Measurements from ENCODE around the gene STRAP. TPM values are rescaled to one million over a fixed set of nuclear protein-coding genes. Genes with fewer than 3 reads are reported as not detected.
"Not testable (repeated sequence)": the region's sequence is repeated elsewhere in the genome, so short reads cannot be mapped to it uniquely, and the experiment has no call there.

The STRAP gene
- total RNA-seq, 2 donors from 2014 or later = 98.1 to 108 TPM

DNA sequence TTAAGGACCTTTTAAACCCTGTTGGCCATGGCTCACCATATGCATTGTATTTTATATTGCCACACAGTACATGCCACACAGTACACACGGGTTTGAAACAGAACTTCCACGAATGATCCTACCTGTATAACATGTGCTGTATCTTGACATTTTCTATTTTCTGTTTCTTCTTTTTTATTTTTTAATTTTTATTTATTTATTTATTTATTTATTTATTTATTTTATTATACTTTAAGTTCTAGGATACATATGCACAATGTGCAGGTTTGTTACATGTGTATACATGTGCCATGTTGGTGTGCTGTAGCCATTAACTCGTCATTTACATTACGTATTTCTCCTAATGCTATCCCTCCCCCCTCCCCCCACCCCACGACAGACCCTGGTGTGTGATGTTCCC, 61.3 kb downstream of the STRAP start:
- H3K27ac Mint-ChIP-seq; H3K4me3 Mint-ChIP-seq; ATAC-seq; H3K4me1 Mint-ChIP-seq; H3K36me3 Mint-ChIP-seq (ENCODE audit: low read depth); DNase-seq; H3K27me3 Mint-ChIP-seq; H3K9me3 ChIP-seq (ENCODE audit: control insufficient read depth, low read length, poor library complexity, severe bottlenecking): not testable (repeated sequence)

DNA sequence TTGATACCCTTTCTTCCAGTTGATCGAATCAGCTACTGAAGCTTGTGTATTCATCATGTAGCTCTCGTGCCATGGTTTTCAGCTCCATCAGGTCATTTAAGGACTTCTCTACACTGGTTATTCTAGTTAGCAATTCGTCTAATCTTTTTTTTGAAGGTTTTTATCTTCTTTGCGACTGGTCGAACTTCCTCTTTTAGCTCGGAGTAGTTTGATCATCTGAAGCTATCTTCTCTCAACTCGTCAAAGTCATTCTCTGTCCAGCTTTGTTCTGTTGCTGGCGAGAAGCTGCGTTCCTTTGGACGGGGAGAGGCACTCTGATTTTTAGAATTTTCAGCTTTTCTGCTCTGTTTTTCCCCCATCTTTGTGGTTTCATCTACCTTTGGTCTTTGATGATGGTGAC, 66.3 kb downstream of the STRAP start:
- not testable (repeated sequence) for H3K4me1 Mint-ChIP-seq

More for the DNA sequence above, 66.3 kb downstream of the STRAP start:
- not testable (repeated sequence) for H3K27me3 Mint-ChIP-seq; H3K9me3 ChIP-seq (ENCODE audit: control insufficient read depth, low read length, poor library complexity, severe bottlenecking); H3K36me3 Mint-ChIP-seq (ENCODE audit: low read depth); ATAC-seq; DNase-seq; H3K27ac Mint-ChIP-seq; H3K4me3 Mint-ChIP-seq

Other genes starting within 250 kb of the STRAP start
- 1 to 10 TPM; 1.5 to 2.4 TPM for gene EPS8, start 93.0 kb upstream of the STRAP start, total RNA-seq
- gene DERA, start 28.9 kb downstream of the STRAP start, total RNA-seq = 10 to 100 TPM; 10.9 to 12.3 TPM